Kidney (tissue), 14 donors: ENCODE measurements around the gene KCNG2. TPM values are rescaled to one million over a fixed set of nuclear protein-coding genes. Genes with fewer than 3 reads are reported as not detected.

ENCODE experiments used
- DNase-seq, 5 donors: peaks; one replicate each; pipeline ENCODE4 v3.0.0-alpha.2; 2013 to 2020
- FAIRE-seq: peaks from 2 replicates; lab custom pipeline; 2012; peaks lifted over from hg19 to GRCh38; lab: Jason Lieb, UNC
- H3K27ac ChIP-seq, 2 donors: one replicate each; pipeline ENCODE4 v1.7.0; 2013; ENCODE audit warnings: low read depth in 2 of 2, low read length in 2 of 2, inconsistent platforms in 1 of 2
- H3K27me3 ChIP-seq: one replicate; pipeline ENCODE4 v1.7.1; 2013; ENCODE audit warnings: low read length, inconsistent platforms; ENCODE audit not compliant: control insufficient read depth, insufficient read depth
- H3K36me3 ChIP-seq, 3 donors: one replicate each; pipeline versions ENCODE4 v1.7.0 to v1.7.1; 2013; ENCODE audit warnings: low read length in 3 of 3, control low read depth in 1 of 3, inconsistent platforms in 1 of 3; ENCODE audit not compliant: insufficient read depth in 3 of 3, control insufficient read depth in 2 of 3
- H3K4me1 ChIP-seq, 3 donors: one replicate each; pipeline versions ENCODE4 v1.7.0 to v1.7.1; 2013; ENCODE audit warnings: low read length in 3 of 3, inconsistent platforms in 1 of 3, low read depth in 1 of 3; ENCODE audit not compliant: control insufficient read depth in 2 of 3, insufficient read depth in 2 of 3
- H3K4me3 ChIP-seq, 3 donors: one replicate each; pipeline versions ENCODE4 v1.7.0 to v1.8.1; 2013; ENCODE audit warnings: low read length in 3 of 3, control low read depth in 1 of 3, inconsistent platforms in 1 of 3
- H3K9ac ChIP-seq, 3 donors: one replicate each; pipeline versions ENCODE4 v1.7.0 to v1.7.1; 2013; ENCODE audit warnings: low read length in 3 of 3, control low read depth in 1 of 3, inconsistent platforms in 1 of 3
- H3K9me3 ChIP-seq, 3 donors: one replicate each; pipeline versions ENCODE4 v1.7.0 to v1.7.1; 2013; ENCODE audit warnings: low read length in 3 of 3, control low read depth in 1 of 3, inconsistent platforms in 1 of 3; ENCODE audit not compliant: control insufficient read depth in 2 of 3, insufficient read depth in 1 of 3
- intact Hi-C: fragments of 100-400 bp; cut with DNase I; formaldehyde crosslinking; loops from one replicate; pipeline ENCODE4 v1.11.1; 2022
- polyA plus RNA-seq: library from polyadenylated mRNA; stranded (reverse); fragments of 350-450 nt; fragmentation: Illumina TruSeq; extraction: RNeasy Lipid Tissue Mini Kit (QIAGEN cat#74804); gene quantifications from one replicate; pipeline ENCODE4 v1.2.3, GENCODE V29; 2014; ENCODE audit warnings: low read depth, low replicate concordance; ENCODE audit not compliant: insufficient read depth
- total RNA-seq: library from RNA; stranded (reverse); fragmentation: NEBNext Ultra II Directional; extraction: Animal tissue kit (Norgen Biotek cat#: 25700); gene quantifications from one replicate; pipeline ENCODE4 v1.2.1, GENCODE V29; 2021
- TF ChIP-seq, protein P1 (sequence below): IDR thresholded peaks from 3 replicates; pipeline ENCODE4 v1.5.1; 2012; ENCODE audit warnings: mild to moderate bottlenecking, moderate library complexity, borderline replicate concordance; ENCODE audit not compliant: insufficient read depth; ENCODE audit errors: extremely low read depth
- donor health status: control.
- donor health status: control.
- donor health status: control.
- donor health status: control.
- donor health status: control.
- donor health status: DM: yes; HTN: yes; CAD: no.
- donor health status: Normal renal cell carcinoma (clear cell type).

Gene KCNG2
- total and polyA plus RNA-seq, 2 donors from 2014 or later = 0.76 TPM; not detected in 1

DNA sequence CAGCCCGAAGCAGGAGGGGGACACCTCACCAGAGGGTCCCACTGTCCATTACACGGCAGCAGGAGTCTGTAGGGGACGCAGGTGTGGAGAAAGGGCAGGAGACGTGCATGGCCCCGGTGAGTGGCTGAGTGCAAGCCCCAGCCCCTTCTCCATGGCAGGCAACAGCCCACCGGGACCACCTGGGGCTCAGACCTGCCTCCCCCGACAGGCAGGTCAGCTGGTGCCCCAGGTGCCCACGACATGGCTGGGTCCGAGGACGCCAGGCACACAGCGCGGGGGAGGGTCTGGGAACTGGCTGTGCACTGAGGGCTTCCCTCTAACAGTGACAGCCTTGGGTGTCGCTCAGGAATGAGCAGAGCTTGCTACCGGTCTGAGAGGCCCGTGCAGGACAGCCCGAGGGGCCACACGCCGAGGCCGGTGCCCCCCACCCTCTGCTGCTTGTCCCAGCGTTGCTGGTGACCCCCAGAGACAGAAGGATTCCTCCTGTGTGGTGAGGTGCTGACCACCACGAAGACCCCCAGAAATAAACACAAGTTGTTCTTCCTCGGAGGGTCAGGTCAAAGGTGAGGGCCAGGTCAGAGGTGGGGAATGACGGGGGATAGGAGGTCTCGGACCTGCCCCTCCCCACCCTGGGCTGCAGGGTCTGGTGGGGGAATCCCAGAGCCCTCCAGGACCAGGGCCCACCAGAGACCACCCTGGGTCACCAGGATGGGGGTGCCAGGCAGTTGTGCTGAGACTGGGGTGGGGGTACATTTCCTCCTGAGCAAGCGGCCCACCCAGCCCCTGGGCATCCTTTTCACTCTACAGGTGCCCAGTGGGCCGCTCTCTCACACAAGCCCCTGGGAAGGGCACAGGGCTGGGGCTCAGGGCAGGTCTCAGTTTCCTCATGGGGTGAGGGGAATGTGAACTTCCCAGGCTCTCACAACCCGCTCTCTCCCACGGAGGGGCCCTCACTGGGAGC, 103.2 kb downstream of the KCNG2 start:
- TF ChIP-seq, protein P1, sequence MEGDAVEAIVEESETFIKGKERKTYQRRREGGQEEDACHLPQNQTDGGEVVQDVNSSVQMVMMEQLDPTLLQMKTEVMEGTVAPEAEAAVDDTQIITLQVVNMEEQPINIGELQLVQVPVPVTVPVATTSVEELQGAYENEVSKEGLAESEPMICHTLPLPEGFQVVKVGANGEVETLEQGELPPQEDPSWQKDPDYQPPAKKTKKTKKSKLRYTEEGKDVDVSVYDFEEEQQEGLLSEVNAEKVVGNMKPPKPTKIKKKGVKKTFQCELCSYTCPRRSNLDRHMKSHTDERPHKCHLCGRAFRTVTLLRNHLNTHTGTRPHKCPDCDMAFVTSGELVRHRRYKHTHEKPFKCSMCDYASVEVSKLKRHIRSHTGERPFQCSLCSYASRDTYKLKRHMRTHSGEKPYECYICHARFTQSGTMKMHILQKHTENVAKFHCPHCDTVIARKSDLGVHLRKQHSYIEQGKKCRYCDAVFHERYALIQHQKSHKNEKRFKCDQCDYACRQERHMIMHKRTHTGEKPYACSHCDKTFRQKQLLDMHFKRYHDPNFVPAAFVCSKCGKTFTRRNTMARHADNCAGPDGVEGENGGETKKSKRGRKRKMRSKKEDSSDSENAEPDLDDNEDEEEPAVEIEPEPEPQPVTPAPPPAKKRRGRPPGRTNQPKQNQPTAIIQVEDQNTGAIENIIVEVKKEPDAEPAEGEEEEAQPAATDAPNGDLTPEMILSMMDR = no peak
- Histone ChIP-seq H3K9ac (no peak overlapping the region), H3K27me3 (no peaks in the 10 kb centered on the region), H3K4me3 (no peak overlapping the region), H3K4me1 (no peaks in the 10 kb centered on the region), H3K27ac (no peak overlapping the region), H3K9me3 (peaks cover 0 to 9% (median 7%) of the 10 kb centered on the region in 3 donors), H3K36me3 (no peaks in the 10 kb centered on the region)
- intact Hi-C loops = no loop called here
- DNase-seq (peak in 3 of 5 donors; percentile 5 to 71 (median 43)), FAIRE-seq (no peak)

DNA sequence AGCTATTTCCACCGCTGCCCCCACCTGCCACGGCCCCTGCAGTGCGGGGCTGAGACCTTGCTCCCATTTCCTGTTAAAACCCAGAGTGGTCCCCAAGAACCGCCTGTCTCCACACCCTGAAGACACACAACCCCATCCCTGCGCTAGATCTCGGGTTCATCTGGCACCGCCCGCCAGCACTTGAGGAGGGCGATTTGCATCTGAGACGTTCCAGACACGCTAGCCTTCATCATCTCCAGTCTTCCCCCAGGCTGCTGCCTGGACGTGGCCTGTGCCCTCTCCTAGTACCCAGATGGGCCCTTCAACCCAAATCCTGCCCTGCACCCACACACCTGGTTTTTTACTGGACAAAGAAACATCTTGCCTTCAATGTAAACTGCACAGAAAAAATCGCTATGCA, 103.9 kb downstream of the KCNG2 start:
- H3K27ac ChIP-seq = no peak overlapping the region
- H3K27me3 ChIP-seq = no peaks in the 10 kb centered on the region
- FAIRE-seq (no peak), DNase-seq (no peak)
- no peaks in the 10 kb centered on the region for H3K4me1 ChIP-seq
- TF ChIP-seq, protein P1 = no peak
- H3K4me3 ChIP-seq = no peak overlapping the region
- no peak overlapping the region for H3K9ac ChIP-seq
- intact Hi-C loops = no loop called here
- peaks cover 0 to 7% (median 2%) of the 10 kb centered on the region in 3 donors for H3K9me3 ChIP-seq
- peaks cover 0 to 2% (median 1%) of the 10 kb centered on the region in 3 donors for H3K36me3 ChIP-seq

DNA sequence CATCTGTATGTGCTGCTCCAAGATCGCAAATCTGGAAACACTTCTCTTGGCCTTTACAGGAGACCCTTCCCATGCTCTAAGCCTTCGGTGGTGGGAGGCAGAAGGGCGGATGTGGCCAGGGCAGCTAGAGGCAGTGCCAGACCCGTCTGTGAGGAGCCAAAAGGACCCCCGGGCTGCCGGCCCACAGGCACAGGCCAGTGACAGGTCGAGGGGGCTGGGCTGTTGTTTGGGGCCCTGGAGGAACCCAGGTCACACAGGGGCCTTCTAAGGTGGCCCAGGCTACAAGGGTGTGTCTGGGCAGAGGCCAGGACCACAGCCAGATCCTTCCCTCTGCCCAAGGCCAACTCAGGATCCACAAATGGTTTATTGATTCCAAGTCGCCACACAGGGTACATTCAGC, 104.3 kb downstream of the KCNG2 start:
- no peak overlapping the region for H3K4me3 ChIP-seq
- intact Hi-C loops = no loop called here
- DNase-seq (peak in 2 of 5 donors; percentile 6 to 25), FAIRE-seq (no peak)
- TF ChIP-seq, protein P1 = no peak
- no peak overlapping the region for H3K27ac ChIP-seq
- H3K4me1 ChIP-seq = no peaks in the 10 kb centered on the region
- peaks cover 0 to 5% (median 3%) of the 10 kb centered on the region in 3 donors for H3K36me3 ChIP-seq
- peaks cover 0 to 7% (median 0%) of the 10 kb centered on the region in 3 donors for H3K9me3 ChIP-seq
- H3K27me3 ChIP-seq = no peaks in the 10 kb centered on the region
- H3K9ac ChIP-seq = no peak overlapping the region
